ENCODE measurements around the gene PPT1. TPM values are rescaled to one million over a fixed set of nuclear protein-coding genes. Genes with fewer than 3 reads are reported as not detected.
"Not testable (repeated sequence)": the region's sequence is repeated elsewhere in the genome, so short reads cannot be mapped to it uniquely, and the experiment has no call there.

The PPT1 gene
- total and polyA plus RNA-seq, 2 of the 8 experiments (the other 6 are each of a cell fraction or from before 2014, with no cell fraction given) = 77.1 to 150 TPM

DNA sequence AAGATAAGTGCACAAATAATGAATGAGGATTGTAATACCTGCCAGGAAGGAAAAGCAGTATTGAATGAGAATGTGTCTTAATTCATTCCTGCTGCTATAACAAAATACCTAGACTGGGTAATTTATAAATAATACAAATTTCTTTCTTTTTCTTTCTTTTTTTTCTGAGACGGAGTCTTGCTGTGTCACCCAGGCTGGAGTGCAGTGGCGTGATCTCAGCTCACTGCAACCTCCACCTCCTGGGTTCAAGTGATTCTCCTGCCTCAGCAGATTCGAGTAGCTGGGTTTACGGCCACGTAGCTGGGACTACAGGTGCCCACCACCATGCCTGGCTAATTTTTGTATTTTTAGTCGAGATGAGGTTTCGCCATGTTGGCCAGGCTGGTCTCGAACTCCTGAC is 59.8 kb downstream of the PPT1 start:
- not testable (repeated sequence) for H3K4me1 ChIP-seq (replicated peaks in 1 of 4; ENCODE audit: control insufficient read depth in 3 of 4, insufficient read depth in 4 of 4, low read length in 3 of 4); H4K20me1 ChIP-seq (replicated peaks in 1 of 2; ENCODE audit: control insufficient read depth in 1 of 2, insufficient read depth in 2 of 2, low read length in 2 of 2); H3K4ac ChIP-seq (replicated peaks; ENCODE audit: insufficient read length, low read depth, low read length); H3K9me3 ChIP-seq (ENCODE audit: insufficient read depth in 2 of 2, low read depth in 1 of 2, low read length in 1 of 2); H3K27me3 ChIP-seq (replicated peaks in 1 of 4; ENCODE audit: control insufficient read depth in 3 of 4, extremely low read depth in 1 of 4, insufficient read depth in 3 of 4, low read length in 3 of 4); H3K4me2 ChIP-seq (ENCODE audit: insufficient read depth in 1 of 2, low read depth in 2 of 2, low read length in 2 of 2); H3K23ac ChIP-seq (ENCODE audit: insufficient read length); H3K14ac ChIP-seq (ENCODE audit: insufficient read length); H4K5ac ChIP-seq (ENCODE audit: insufficient read length, low read depth, low read length); H2BK12ac ChIP-seq (ENCODE audit: low read depth, low read length); H3K56ac ChIP-seq (replicated peaks; ENCODE audit: insufficient read length, low read depth, low read length); H2BK15ac ChIP-seq (ENCODE audit: low read length); H3K36me3 ChIP-seq (ENCODE audit: control insufficient read depth in 2 of 4, insufficient read depth in 4 of 4, low read length in 3 of 4); H2AK5ac ChIP-seq (ENCODE audit: low read depth, low read length); H4K8ac ChIP-seq (ENCODE audit: extremely low read depth, insufficient read depth, low read length); H3K9ac ChIP-seq (replicated peaks in 1 of 4; ENCODE audit: extremely low read depth in 1 of 4, low read depth in 3 of 4, low read length in 3 of 4); H2BK120ac ChIP-seq (replicated peaks; ENCODE audit: low read depth, low read length); H3K27ac ChIP-seq (ENCODE audit: low read depth, low read length); H3K18ac ChIP-seq (ENCODE audit: extremely low read depth, low read length); FAIRE-seq; H4K91ac ChIP-seq (replicated peaks; ENCODE audit: insufficient read length, low read length); H2BK20ac ChIP-seq (ENCODE audit: low read length); DNase-seq (ENCODE audit: low read depth in 1 of 2, low spot score in 2 of 2); H3K79me1 ChIP-seq (ENCODE audit: low read depth, low read length); H3K23me2 ChIP-seq (ENCODE audit: low read depth, low read length); H3K4me3 ChIP-seq (ENCODE audit: extremely low read depth in 1 of 4, insufficient read depth in 2 of 4, low read depth in 3 of 4, low read length in 4 of 4); H2BK5ac ChIP-seq (ENCODE audit: low read depth, low read length); H2AFZ ChIP-seq (ENCODE audit: low read length)
- ChIA-PET POLR2A (ENCODE audit: partially characterized antibody) (interaction anchor here (1.2 kb wide), 1 partner anchor 141 kb away, joined by 4 read pairs; no protein-coding TSS in a partner anchor), CTCF (ENCODE audit: partially characterized antibody) (interaction anchor here (1.2 to 3.0 kb wide), 3 partner anchors 109 to 220 kb away, joined by 3 to 11 read pairs (median 4); no protein-coding TSS in a partner anchor)
- peaks cover 14 to 15% of the 10 kb centered on the region in 2 experiments for H3K79me2 ChIP-seq (ENCODE audit: control insufficient read depth in 1 of 2, insufficient read depth in 2 of 2, low read length in 2 of 2)
- WGBS, 2 experiments (ENCODE audit: extremely low coverage in 1 of 2, insufficient coverage in 1 of 2, insufficient read length in 1 of 2, insufficient replicate concordance in 2 of 2, low coverage in 1 of 2, low lambda C conversion rate in 2 of 2, missing lambda C conversion rate in 1 of 2) = 94% methylated on average over 8 of the region's 8 CpGs; no CpG with 5 or more reads in 1 of the 2 experiments

Data from H1 (cell line).